ENCODE measurements around the gene MFSD2B.
"Not testable (repeated sequence)": the region's sequence is repeated elsewhere in the genome, so short reads cannot be mapped to it uniquely, and the experiment has no call there.

MFSD2B gene

GRCh38 chr2:24012521-24013188 is 2.8 kb downstream of the MFSD2B start:
- Histone ChIP-seq H3K36me3 (ENCODE audit: insufficient read depth) (no peaks in the 10 kb centered on the region), H3K27me3 (ENCODE audit: insufficient read depth, low read depth) (no peaks in the 10 kb centered on the region), H4K20me1 (ENCODE audit: insufficient read depth) (no peaks in the 10 kb centered on the region), H3K4me1 (ENCODE audit: low read depth, poor library complexity, severe bottlenecking) (no peaks in the 10 kb centered on the region), H3K4me2 (no peak overlapping the region), H3K4me3 (IDR thresholded peaks at IDR 0.05; ENCODE audit: insufficient read depth, low read depth, low read length) (no peak overlapping the region), H2AFZ (ENCODE audit: low read depth) (no peak overlapping the region), H3K79me2 (ENCODE audit: insufficient read depth, low read depth) (no peaks in the 10 kb centered on the region), H3K9ac (no peak overlapping the region), H3K27ac (no peak overlapping the region)
- no peak for TF ChIP-seq CTCF (conservative IDR thresholded peaks at IDR 0.05; ENCODE audit: low read depth, low read length)

GRCh38 chr2:24014902-24015301 is 5.0 kb downstream of the MFSD2B start:
- not testable (repeated sequence) for H3K36me3 ChIP-seq (ENCODE audit: insufficient read depth); H3K79me2 ChIP-seq (ENCODE audit: insufficient read depth, low read depth); H2AFZ ChIP-seq (ENCODE audit: low read depth); H3K4me2 ChIP-seq; H3K9ac ChIP-seq; H3K27me3 ChIP-seq (ENCODE audit: insufficient read depth, low read depth); H4K20me1 ChIP-seq (ENCODE audit: insufficient read depth); H3K4me3 ChIP-seq (IDR thresholded peaks at IDR 0.05; ENCODE audit: insufficient read depth, low read depth, low read length); H3K27ac ChIP-seq; H3K4me1 ChIP-seq (ENCODE audit: low read depth, poor library complexity, severe bottlenecking)

GRCh38 chr2:24015562-24016375 is 5.9 kb downstream of the MFSD2B start:
- no peaks in the 10 kb centered on the region for H3K4me1 ChIP-seq (ENCODE audit: low read depth, poor library complexity, severe bottlenecking)
- H3K79me2 ChIP-seq (ENCODE audit: insufficient read depth, low read depth), result no peaks in the 10 kb centered on the region
- no peak overlapping the region for H3K4me2 ChIP-seq
- H2AFZ ChIP-seq (ENCODE audit: low read depth), result no peak overlapping the region
- no peaks in the 10 kb centered on the region for H3K36me3 ChIP-seq (ENCODE audit: insufficient read depth)
- no peaks in the 10 kb centered on the region for H3K27me3 ChIP-seq (ENCODE audit: insufficient read depth, low read depth)
- TF ChIP-seq CTCF (conservative IDR thresholded peaks at IDR 0.05; ENCODE audit: low read depth, low read length), result no peak
- no peaks in the 10 kb centered on the region for H4K20me1 ChIP-seq (ENCODE audit: insufficient read depth)
- no peak overlapping the region for H3K9ac ChIP-seq
- H3K27ac ChIP-seq, result no peak overlapping the region
- H3K4me3 ChIP-seq (IDR thresholded peaks at IDR 0.05; ENCODE audit: insufficient read depth, low read depth, low read length), result no peak overlapping the region

GRCh38 chr2:24016376-24016761 is 6.5 kb downstream of the MFSD2B start:
- Histone ChIP-seq H3K9ac (no peak overlapping the region), H2AFZ (ENCODE audit: low read depth) (no peak overlapping the region)

More at GRCh38 chr2:24016376-24016761, 6.5 kb downstream of the MFSD2B start:
- no peak for TF ChIP-seq CTCF (conservative IDR thresholded peaks at IDR 0.05; ENCODE audit: low read depth, low read length)
- Histone ChIP-seq H3K27ac (no peak overlapping the region), H3K4me2 (no peak overlapping the region), H3K27me3 (ENCODE audit: insufficient read depth, low read depth) (no peaks in the 10 kb centered on the region), H4K20me1 (ENCODE audit: insufficient read depth) (no peaks in the 10 kb centered on the region), H3K79me2 (ENCODE audit: insufficient read depth, low read depth) (no peaks in the 10 kb centered on the region), H3K4me1 (ENCODE audit: low read depth, poor library complexity, severe bottlenecking) (no peaks in the 10 kb centered on the region), H3K4me3 (IDR thresholded peaks at IDR 0.05; ENCODE audit: insufficient read depth, low read depth, low read length) (no peak overlapping the region), H3K36me3 (ENCODE audit: insufficient read depth) (no peaks in the 10 kb centered on the region)
